HL-60 (cell line): Measurements from ENCODE around the gene NFAT5.

Source experiments
- DNase-seq, 2 experiments: peaks; one replicate each; pipeline ENCODE4 v3.0.0-alpha.2; 2010 to 2020; ENCODE audit warnings: low read depth in 1 of 2, low spot score in 1 of 2
- H3K27ac ChIP-seq: fragments of 250-450 bp; sonication (Bioruptor Pico); replicated peaks from 2 replicates; pipeline ENCODE4 v1.5.1; 2020; ENCODE audit warnings: mild to moderate bottlenecking, moderate library complexity
- H3K27me3 ChIP-seq: fragments of 250-450 bp; sonication (Bioruptor Pico); 2 replicates; pipeline ENCODE4 v1.5.1; 2021; ENCODE audit warnings: mild to moderate bottlenecking, moderate library complexity; ENCODE audit not compliant: insufficient read depth, poor library complexity, severe bottlenecking
- H3K4me3 ChIP-seq: replicated peaks from 2 replicates; pipeline ENCODE4 v1.5.1; 2011; ENCODE audit warnings: mild to moderate bottlenecking, control low read depth, low read length; ENCODE audit not compliant: insufficient read depth
- GABPA ChIP-seq: IDR thresholded peaks from 2 replicates; pipeline ENCODE4 v1.6.1; 2012; ENCODE audit warnings: low read depth
- POLR2AphosphoS5 ChIP-seq: IDR thresholded peaks from 2 replicates; pipeline ENCODE4 v1.6.1; 2012; ENCODE audit warnings: low read depth
- SPI1 ChIP-seq: IDR thresholded peaks from 2 replicates; pipeline ENCODE4 v1.6.1; 2012; ENCODE audit warnings: low read depth, mild to moderate bottlenecking, borderline replicate concordance
- TF ChIP-seq, protein P1 (sequence below): IDR thresholded peaks from 2 replicates; pipeline ENCODE4 v1.6.1; 2012; ENCODE audit warnings: low read depth; ENCODE audit not compliant: insufficient replicate concordance
- TF ChIP-seq, protein P2 (sequence below): IDR thresholded peaks from one replicate; pipeline ENCODE4 v1.5.1; 2011; ENCODE audit warnings: low read length, control low read depth, inconsistent platforms; ENCODE audit not compliant: insufficient read depth

Gene NFAT5

DNA sequence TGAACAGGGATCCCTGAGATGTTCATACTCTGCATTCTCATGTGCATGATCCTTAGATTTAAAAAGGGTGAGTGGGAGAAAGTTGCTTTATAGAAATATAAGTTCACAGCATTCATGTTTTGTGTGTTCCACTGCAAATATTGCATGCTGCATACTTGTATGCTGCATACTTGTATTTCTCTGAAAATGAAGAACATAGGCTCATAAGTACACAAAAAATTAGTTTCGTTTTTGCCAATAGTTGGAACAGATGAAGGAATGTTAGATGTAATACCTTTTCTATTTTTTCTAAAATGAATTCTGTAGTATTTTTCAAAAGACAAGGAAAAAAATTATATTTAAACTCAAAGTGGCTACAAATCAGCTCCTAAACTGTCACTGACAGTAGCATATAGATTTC lies 79.0 kb downstream of the NFAT5 start:
- TF ChIP-seq GABPA (no peak), POLR2AphosphoS5 (no peak), SPI1 (no peak)
- TF ChIP-seq, protein P1, sequence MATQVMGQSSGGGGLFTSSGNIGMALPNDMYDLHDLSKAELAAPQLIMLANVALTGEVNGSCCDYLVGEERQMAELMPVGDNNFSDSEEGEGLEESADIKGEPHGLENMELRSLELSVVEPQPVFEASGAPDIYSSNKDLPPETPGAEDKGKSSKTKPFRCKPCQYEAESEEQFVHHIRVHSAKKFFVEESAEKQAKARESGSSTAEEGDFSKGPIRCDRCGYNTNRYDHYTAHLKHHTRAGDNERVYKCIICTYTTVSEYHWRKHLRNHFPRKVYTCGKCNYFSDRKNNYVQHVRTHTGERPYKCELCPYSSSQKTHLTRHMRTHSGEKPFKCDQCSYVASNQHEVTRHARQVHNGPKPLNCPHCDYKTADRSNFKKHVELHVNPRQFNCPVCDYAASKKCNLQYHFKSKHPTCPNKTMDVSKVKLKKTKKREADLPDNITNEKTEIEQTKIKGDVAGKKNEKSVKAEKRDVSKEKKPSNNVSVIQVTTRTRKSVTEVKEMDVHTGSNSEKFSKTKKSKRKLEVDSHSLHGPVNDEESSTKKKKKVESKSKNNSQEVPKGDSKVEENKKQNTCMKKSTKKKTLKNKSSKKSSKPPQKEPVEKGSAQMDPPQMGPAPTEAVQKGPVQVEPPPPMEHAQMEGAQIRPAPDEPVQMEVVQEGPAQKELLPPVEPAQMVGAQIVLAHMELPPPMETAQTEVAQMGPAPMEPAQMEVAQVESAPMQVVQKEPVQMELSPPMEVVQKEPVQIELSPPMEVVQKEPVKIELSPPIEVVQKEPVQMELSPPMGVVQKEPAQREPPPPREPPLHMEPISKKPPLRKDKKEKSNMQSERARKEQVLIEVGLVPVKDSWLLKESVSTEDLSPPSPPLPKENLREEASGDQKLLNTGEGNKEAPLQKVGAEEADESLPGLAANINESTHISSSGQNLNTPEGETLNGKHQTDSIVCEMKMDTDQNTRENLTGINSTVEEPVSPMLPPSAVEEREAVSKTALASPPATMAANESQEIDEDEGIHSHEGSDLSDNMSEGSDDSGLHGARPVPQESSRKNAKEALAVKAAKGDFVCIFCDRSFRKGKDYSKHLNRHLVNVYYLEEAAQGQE = no peak
- TF ChIP-seq, protein P2, sequence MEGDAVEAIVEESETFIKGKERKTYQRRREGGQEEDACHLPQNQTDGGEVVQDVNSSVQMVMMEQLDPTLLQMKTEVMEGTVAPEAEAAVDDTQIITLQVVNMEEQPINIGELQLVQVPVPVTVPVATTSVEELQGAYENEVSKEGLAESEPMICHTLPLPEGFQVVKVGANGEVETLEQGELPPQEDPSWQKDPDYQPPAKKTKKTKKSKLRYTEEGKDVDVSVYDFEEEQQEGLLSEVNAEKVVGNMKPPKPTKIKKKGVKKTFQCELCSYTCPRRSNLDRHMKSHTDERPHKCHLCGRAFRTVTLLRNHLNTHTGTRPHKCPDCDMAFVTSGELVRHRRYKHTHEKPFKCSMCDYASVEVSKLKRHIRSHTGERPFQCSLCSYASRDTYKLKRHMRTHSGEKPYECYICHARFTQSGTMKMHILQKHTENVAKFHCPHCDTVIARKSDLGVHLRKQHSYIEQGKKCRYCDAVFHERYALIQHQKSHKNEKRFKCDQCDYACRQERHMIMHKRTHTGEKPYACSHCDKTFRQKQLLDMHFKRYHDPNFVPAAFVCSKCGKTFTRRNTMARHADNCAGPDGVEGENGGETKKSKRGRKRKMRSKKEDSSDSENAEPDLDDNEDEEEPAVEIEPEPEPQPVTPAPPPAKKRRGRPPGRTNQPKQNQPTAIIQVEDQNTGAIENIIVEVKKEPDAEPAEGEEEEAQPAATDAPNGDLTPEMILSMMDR = no peak
- no peak for DNase-seq
- H3K27me3 ChIP-seq = no peaks in the 10 kb centered on the region
- no peak overlapping the region for H3K27ac ChIP-seq
- no peak overlapping the region for H3K4me3 ChIP-seq

DNA sequence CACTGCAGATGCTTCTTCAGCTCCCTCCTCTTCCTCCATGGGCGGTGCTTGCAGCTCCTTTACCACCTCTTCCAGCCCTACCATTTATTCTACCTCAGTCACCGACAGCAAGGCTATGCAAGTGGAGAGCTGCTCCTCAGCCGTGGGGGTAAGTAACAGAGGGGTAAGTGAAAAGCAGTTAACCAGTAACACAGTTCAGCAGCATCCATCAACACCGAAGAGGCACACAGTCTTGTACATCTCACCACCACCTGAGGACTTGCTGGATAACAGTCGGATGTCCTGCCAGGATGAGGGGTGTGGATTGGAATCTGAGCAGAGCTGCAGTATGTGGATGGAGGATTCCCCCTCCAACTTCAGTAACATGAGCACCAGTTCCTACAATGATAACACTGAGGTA lies 81.3 kb downstream of the NFAT5 start:
- TF ChIP-seq SPI1 = no peak
- no peak for TF ChIP-seq POLR2AphosphoS5
- TF ChIP-seq GABPA = no peak
- TF ChIP-seq, protein P2 = no peak
- Histone ChIP-seq H3K27ac (no peak overlapping the region), H3K27me3 (no peaks in the 10 kb centered on the region), H3K4me3 (no peak overlapping the region)
- DNase-seq = no peak

DNA sequence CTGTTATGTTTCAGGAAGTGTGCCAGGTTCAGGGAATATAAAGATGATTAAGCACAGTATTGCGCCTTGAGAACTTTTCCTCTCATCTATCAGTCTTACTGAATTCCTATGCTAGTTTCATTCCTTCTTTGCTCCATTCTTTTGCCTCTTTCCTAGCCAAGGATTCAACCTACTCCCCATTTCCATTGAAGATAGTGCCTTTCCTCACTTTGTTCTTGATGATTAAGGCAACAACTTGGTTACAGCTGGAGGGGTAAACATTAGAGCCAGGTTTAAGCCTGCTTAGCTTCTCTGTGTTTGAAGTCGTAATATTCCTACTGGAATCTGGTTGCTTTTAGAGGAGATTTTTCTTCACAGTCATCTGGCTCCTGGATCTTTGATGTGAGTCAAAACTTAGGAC lies 85.5 kb downstream of the NFAT5 start:
- no peak overlapping the region for H3K27ac ChIP-seq
- TF ChIP-seq POLR2AphosphoS5 = no peak
- TF ChIP-seq, protein P1 = no peak
- TF ChIP-seq, protein P2 = no peak
- no peak for TF ChIP-seq GABPA
- no peak for TF ChIP-seq SPI1
- no peak overlapping the region for H3K4me3 ChIP-seq
- DNase-seq = no peak
- H3K27me3 ChIP-seq = no peaks in the 10 kb centered on the region

DNA sequence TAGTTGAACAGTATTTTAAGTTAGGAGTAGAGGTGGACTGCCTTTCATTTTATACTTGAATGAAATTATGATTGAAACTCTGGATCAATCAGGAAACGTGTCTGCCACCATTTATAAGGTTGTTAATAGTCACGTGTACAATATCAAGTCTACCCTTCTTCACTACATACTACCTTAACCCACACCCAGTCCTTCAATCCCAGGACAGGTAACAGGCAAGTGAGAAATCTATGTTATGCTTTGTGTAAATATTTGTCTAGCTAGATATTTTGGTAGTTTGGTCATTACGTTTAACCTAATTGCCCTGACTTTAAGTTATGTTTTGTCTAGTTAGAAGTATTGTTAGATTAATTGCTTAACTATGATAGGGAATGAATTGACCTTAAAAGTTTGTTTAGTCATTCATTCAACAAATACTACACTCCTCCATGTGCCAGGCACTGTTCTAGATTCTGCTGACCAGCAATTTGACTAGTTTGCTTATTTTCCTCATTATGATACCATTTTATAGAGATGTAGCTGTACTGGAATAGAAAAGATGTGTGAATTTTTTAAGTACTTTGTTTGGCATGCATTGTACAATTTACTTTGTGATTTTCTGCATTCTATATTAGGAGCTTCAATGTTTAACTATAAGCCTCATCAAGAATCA lies 88.6 kb downstream of the NFAT5 start:
- no peak overlapping the region for H3K27ac ChIP-seq
- TF ChIP-seq SPI1 = no peak
- TF ChIP-seq, protein P2 = no peak
- TF ChIP-seq GABPA = no peak
- no peak for TF ChIP-seq POLR2AphosphoS5
- TF ChIP-seq, protein P1 = no peak
- no peak for DNase-seq
- H3K4me3 ChIP-seq = no peak overlapping the region
- H3K27me3 ChIP-seq = no peaks in the 10 kb centered on the region
